ENCODE measurements around the gene PRKCB.

PRKCB gene

GRCh38 chr16:24113115-24113745 lies 277.4 kb downstream of the PRKCB start:
- H3K9me2 ChIP-seq (replicated peaks; ENCODE audit: insufficient read depth, low read length): no peaks in the 10 kb centered on the region
- no peaks in the 10 kb centered on the region for H4K20me1 ChIP-seq (ENCODE audit: low read depth, low read length)
- no peaks in the 10 kb centered on the region for H3K36me3 ChIP-seq (ENCODE audit: low read length)
- no peaks in the 10 kb centered on the region for H3K79me2 ChIP-seq (ENCODE audit: insufficient read depth, low read length)
- TF ChIP-seq CTCF (IDR thresholded peaks at IDR 0.05; ENCODE audit: insufficient read depth, low read length, poor library complexity, severe bottlenecking) (no peak), EZH2phosphoT487 (conservative IDR thresholded peaks at IDR 0.05; ENCODE audit: low read length) (no peak)
- H3F3A ChIP-seq (ENCODE audit: insufficient read depth): no peaks in the 10 kb centered on the region
- no peak overlapping the region for H3K4me2 ChIP-seq (ENCODE audit: low read depth, low read length, poor library complexity, severe bottlenecking)
- no peaks in the 10 kb centered on the region for H3K27me3 ChIP-seq (ENCODE audit: low read length)
- no peak overlapping the region for H3K4me3 ChIP-seq (ENCODE audit: insufficient read depth, low read length, poor library complexity, severe bottlenecking)
- no peak overlapping the region for H2AFZ ChIP-seq (ENCODE audit: low read depth, low read length, severe bottlenecking)
- no peak overlapping the region for H3K9ac ChIP-seq (ENCODE audit: low read length)
- no peak overlapping the region for H3K27ac ChIP-seq (ENCODE audit: low read depth, low read length)
- H3K9me3 ChIP-seq (ENCODE audit: insufficient read depth, low read length): no peaks in the 10 kb centered on the region

GRCh38 chr16:24114876-24115275 lies 279.1 kb downstream of the PRKCB start:
- Histone ChIP-seq H3K9me2 (replicated peaks; ENCODE audit: insufficient read depth, low read length) (no peaks in the 10 kb centered on the region), H2AFZ (ENCODE audit: low read depth, low read length, severe bottlenecking) (no peak overlapping the region), H3K79me2 (ENCODE audit: insufficient read depth, low read length) (no peaks in the 10 kb centered on the region), H4K20me1 (ENCODE audit: low read depth, low read length) (no peaks in the 10 kb centered on the region), H3K9me3 (ENCODE audit: insufficient read depth, low read length) (no peaks in the 10 kb centered on the region), H3K27me3 (ENCODE audit: low read length) (no peaks in the 10 kb centered on the region), H3F3A (ENCODE audit: insufficient read depth) (no peaks in the 10 kb centered on the region), H3K9ac (ENCODE audit: low read length) (no peak overlapping the region), H3K4me3 (ENCODE audit: insufficient read depth, low read length, poor library complexity, severe bottlenecking) (no peak overlapping the region), H3K36me3 (ENCODE audit: low read length) (no peaks in the 10 kb centered on the region), H3K27ac (ENCODE audit: low read depth, low read length) (no peak overlapping the region), H3K4me2 (ENCODE audit: low read depth, low read length, poor library complexity, severe bottlenecking) (no peak overlapping the region)
- TF ChIP-seq EZH2phosphoT487 (conservative IDR thresholded peaks at IDR 0.05; ENCODE audit: low read length): no peak
- no peak for TF ChIP-seq CTCF (IDR thresholded peaks at IDR 0.05; ENCODE audit: insufficient read depth, low read length, poor library complexity, severe bottlenecking)

GRCh38 chr16:24116046-24116776 lies 280.4 kb downstream of the PRKCB start:
- Histone ChIP-seq H4K20me1 (ENCODE audit: low read depth, low read length) (no peaks in the 10 kb centered on the region), H2AFZ (ENCODE audit: low read depth, low read length, severe bottlenecking) (no peak overlapping the region), H3K4me2 (ENCODE audit: low read depth, low read length, poor library complexity, severe bottlenecking) (no peak overlapping the region), H3K79me2 (ENCODE audit: insufficient read depth, low read length) (no peaks in the 10 kb centered on the region), H3K9me2 (replicated peaks; ENCODE audit: insufficient read depth, low read length) (no peaks in the 10 kb centered on the region), H3K36me3 (ENCODE audit: low read length) (no peaks in the 10 kb centered on the region), H3F3A (ENCODE audit: insufficient read depth) (no peaks in the 10 kb centered on the region), H3K27me3 (ENCODE audit: low read length) (no peaks in the 10 kb centered on the region), H3K27ac (ENCODE audit: low read depth, low read length) (no peak overlapping the region), H3K9ac (ENCODE audit: low read length) (no peak overlapping the region), H3K9me3 (ENCODE audit: insufficient read depth, low read length) (no peaks in the 10 kb centered on the region), H3K4me3 (ENCODE audit: insufficient read depth, low read length, poor library complexity, severe bottlenecking) (no peak overlapping the region)
- no peak for TF ChIP-seq CTCF (IDR thresholded peaks at IDR 0.05; ENCODE audit: insufficient read depth, low read length, poor library complexity, severe bottlenecking)
- TF ChIP-seq EZH2phosphoT487 (conservative IDR thresholded peaks at IDR 0.05; ENCODE audit: low read length): no peak

All from SU-DHL-6 (cell line).